Measurements from ENCODE around the gene PCK2. TPM values are rescaled to one million over a fixed set of nuclear protein-coding genes. Genes with fewer than 3 reads are reported as not detected.

The PCK2 gene
- polyA plus RNA-seq, 4 donors, result 197 to 870 (median 304) TPM

DNA sequence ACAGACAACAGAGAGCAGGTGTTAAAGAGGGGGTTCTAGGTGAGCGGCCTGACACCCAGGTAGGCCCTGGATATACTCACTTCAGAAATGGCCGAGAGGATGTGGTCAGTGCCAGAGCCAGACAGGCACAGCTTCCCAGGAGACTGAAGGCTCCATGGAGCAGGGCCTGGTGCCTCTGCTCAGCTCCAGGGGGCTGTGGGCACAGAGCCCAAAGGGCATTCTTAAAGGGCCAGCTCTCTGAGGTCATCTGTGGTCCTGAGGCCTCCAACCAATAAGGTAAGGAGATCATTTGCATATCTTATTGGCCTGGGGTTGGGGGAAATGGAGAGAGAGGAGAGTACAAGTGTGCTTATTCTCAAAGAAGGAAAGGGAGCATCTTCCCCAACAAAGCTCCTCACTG lies 9.7 kb upstream of the PCK2 start:
- Histone ChIP-seq H3K9me3 (ENCODE audit: control insufficient read depth in 2 of 2, insufficient read depth in 1 of 2, low read depth in 1 of 2, low read length in 1 of 2) (no peaks in the 10 kb centered on the region), H3K4me3 (ENCODE audit: low read depth in 1 of 3, low read length in 3 of 3) (no peak overlapping the region), H3K27me3 (ENCODE audit: control insufficient read depth in 3 of 3, insufficient read depth in 3 of 3, low read length in 3 of 3) (no peaks in the 10 kb centered on the region), H3K27ac (ENCODE audit: low read depth in 1 of 3, low read length in 2 of 3) (no peak overlapping the region), H3K36me3 (ENCODE audit: control insufficient read depth in 3 of 3, insufficient read depth in 2 of 3, low read depth in 1 of 3, low read length in 3 of 3) (peaks cover 0 to 3% (median 0%) of the 10 kb centered on the region in 3 donors), H3K4me1 (ENCODE audit: control insufficient read depth in 3 of 3, insufficient read depth in 2 of 3, low read depth in 1 of 3, low read length in 2 of 3) (peaks cover 0 to 15% (median 9%) of the 10 kb centered on the region in 3 donors)
- FAIRE-seq (no peak), DNase-seq (no peak)
- WGBS, 3 donors, result 93 to 97% (median 97%) methylated on average over 2 of the region's 2 CpGs

DNA sequence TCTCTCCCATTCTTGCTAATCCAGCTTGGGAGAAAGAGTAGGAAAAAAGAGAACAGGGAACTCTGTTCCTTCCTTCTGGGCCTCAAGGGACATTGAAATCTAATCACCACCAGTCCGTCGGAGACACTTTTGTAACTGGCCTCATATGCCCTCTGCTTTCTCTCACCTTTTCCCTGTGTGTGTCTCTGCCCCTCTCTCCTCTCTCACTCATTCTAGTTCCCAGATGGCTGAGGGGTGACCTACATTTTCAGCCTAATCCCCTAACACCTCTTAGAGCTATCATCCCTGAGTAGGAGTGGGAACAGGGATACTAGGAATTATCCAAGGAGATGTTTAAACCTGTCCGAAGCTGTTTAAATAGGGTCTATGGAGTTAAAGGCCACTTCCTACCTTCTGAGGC lies 8.9 kb upstream of the PCK2 start:
- peaks cover 0 to 3% (median 0%) of the 10 kb centered on the region in 3 donors for H3K36me3 ChIP-seq (ENCODE audit: control insufficient read depth in 3 of 3, insufficient read depth in 2 of 3, low read depth in 1 of 3, low read length in 3 of 3)
- WGBS, 3 donors, result 91 to 100% (median 98%) methylated on average over 3 of the region's 3 CpGs
- no peak overlapping the region for H3K4me3 ChIP-seq (ENCODE audit: low read depth in 1 of 3, low read length in 3 of 3)
- H3K27ac ChIP-seq (ENCODE audit: low read depth in 1 of 3, low read length in 2 of 3), result no peak overlapping the region
- peaks cover 0 to 15% (median 9%) of the 10 kb centered on the region in 3 donors for H3K4me1 ChIP-seq (ENCODE audit: control insufficient read depth in 3 of 3, insufficient read depth in 2 of 3, low read depth in 1 of 3, low read length in 2 of 3)
- H3K9me3 ChIP-seq (ENCODE audit: control insufficient read depth in 2 of 2, insufficient read depth in 1 of 2, low read depth in 1 of 2, low read length in 1 of 2), result no peaks in the 10 kb centered on the region
- FAIRE-seq, result no peak
- H3K27me3 ChIP-seq (ENCODE audit: control insufficient read depth in 3 of 3, insufficient read depth in 3 of 3, low read length in 3 of 3), result no peaks in the 10 kb centered on the region
- DNase-seq, result no peak

DNA sequence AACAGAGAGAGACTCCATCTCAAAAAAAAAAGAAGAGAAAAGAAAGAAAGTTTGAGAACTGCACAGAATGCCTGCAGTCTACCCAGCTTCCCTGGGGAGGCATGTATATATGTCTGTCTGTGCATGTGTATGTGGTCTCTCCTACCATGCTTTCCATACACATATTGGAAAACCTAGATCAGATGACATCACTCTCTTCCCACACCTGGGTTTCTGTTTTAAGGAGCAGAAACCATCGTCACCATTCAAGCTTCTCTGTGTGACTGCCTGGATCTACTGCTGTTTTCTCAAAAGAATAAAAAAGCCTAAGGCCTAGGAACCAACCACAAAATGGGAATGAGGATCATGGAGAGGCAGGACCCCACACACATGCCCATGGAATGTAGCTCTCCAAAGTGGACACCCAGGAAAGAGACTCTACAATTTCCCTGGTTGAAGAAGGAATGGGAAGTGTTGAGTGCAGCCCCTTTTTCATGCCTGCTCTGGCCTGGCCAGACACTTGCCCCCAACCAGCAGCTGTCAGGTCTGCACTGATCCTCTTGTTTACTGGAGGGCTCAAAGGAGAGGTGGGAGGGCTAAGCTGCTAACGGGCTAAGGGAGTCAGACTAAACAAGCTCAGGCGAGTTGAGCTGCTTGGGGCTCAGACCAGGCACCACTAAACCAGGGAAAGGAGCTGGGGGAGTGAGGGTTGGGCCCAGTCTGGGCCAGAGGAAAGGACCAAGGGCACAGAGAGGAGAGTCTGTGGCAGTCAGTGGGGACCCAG lies 7.7 kb upstream of the PCK2 start:
- Histone ChIP-seq H3K4me1 (ENCODE audit: control insufficient read depth in 3 of 3, insufficient read depth in 2 of 3, low read depth in 1 of 3, low read length in 2 of 3) (peaks cover 0 to 17% (median 6%) of the 10 kb centered on the region in 3 donors), H3K9me3 (ENCODE audit: control insufficient read depth in 2 of 2, insufficient read depth in 1 of 2, low read depth in 1 of 2, low read length in 1 of 2) (no peaks in the 10 kb centered on the region), H3K27me3 (ENCODE audit: control insufficient read depth in 3 of 3, insufficient read depth in 3 of 3, low read length in 3 of 3) (no peaks in the 10 kb centered on the region), H3K27ac (ENCODE audit: low read depth in 1 of 3, low read length in 2 of 3) (no peak overlapping the region), H3K4me3 (ENCODE audit: low read depth in 1 of 3, low read length in 3 of 3) (no peak overlapping the region), H3K36me3 (ENCODE audit: control insufficient read depth in 3 of 3, insufficient read depth in 2 of 3, low read depth in 1 of 3, low read length in 3 of 3) (peaks cover 0 to 3% (median 0%) of the 10 kb centered on the region in 3 donors)
- DNase-seq (no peak), FAIRE-seq (no peak)
- WGBS, 3 donors, result 75 to 89% (median 85%) methylated on average over 3 of the region's 3 CpGs

DNA sequence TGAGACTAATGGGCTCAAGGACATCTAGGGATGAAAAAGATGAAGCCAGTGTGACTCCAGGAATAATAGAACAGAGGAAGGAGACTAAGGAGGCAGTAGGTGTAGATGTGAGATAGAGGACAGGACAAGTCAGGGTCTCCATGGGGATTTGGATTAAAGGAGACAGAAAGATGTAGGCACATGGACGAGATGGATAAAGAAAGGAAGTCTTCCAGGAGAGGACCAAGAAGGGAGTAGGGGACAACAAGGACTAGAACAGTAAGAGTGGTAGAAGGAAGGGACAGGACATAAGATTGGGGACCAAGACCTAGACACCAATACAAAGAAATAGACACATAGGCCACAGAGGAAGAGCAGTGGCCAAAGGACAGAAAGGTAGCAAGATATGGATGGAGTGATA lies 7.1 kb upstream of the PCK2 start:
- H3K4me3 ChIP-seq (ENCODE audit: low read depth in 1 of 3, low read length in 3 of 3), result no peak overlapping the region
- no peak overlapping the region for H3K27ac ChIP-seq (ENCODE audit: low read depth in 1 of 3, low read length in 2 of 3)
- FAIRE-seq (no peak), DNase-seq (no peak)
- H3K36me3 ChIP-seq (ENCODE audit: control insufficient read depth in 3 of 3, insufficient read depth in 2 of 3, low read depth in 1 of 3, low read length in 3 of 3), result peaks cover 0 to 3% (median 0%) of the 10 kb centered on the region in 3 donors
- H3K9me3 ChIP-seq (ENCODE audit: control insufficient read depth in 2 of 2, insufficient read depth in 1 of 2, low read depth in 1 of 2, low read length in 1 of 2), result no peaks in the 10 kb centered on the region
- WGBS, 3 donors, result 88 to 91% (median 90%) methylated on average over 1 of the region's 1 CpG
- H3K27me3 ChIP-seq (ENCODE audit: control insufficient read depth in 3 of 3, insufficient read depth in 3 of 3, low read length in 3 of 3), result no peaks in the 10 kb centered on the region
- peaks cover 0 to 20% (median 5%) of the 10 kb centered on the region in 3 donors for H3K4me1 ChIP-seq (ENCODE audit: control insufficient read depth in 3 of 3, insufficient read depth in 2 of 3, low read depth in 1 of 3, low read length in 2 of 3)

DNA sequence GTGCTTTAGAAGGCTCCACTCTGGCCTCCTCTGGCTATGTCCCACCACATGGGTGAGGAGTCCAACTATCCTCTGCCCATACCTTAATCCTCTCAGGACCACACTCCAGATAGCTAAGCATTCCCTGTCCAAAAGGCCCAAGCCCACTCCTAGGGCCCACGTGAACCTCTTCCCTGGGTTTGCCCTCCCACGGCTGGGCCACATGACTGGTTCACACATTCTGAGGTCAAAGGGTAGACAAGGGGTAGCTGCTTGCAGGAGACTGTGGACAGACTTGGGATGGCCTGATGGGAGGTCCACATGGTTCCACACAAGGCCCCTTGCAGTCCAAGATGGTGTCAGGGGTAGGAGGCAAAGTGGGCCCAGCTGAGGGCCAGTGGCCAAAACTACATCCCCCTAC lies 6.0 kb upstream of the PCK2 start:
- no peak overlapping the region for H3K27ac ChIP-seq (ENCODE audit: low read depth in 1 of 3, low read length in 2 of 3)
- no peak overlapping the region for H3K4me3 ChIP-seq (ENCODE audit: low read depth in 1 of 3, low read length in 3 of 3)
- peaks cover 0 to 3% (median 0%) of the 10 kb centered on the region in 3 donors for H3K36me3 ChIP-seq (ENCODE audit: control insufficient read depth in 3 of 3, insufficient read depth in 2 of 3, low read depth in 1 of 3, low read length in 3 of 3)
- DNase-seq, result no peak
- no peaks in the 10 kb centered on the region for H3K9me3 ChIP-seq (ENCODE audit: control insufficient read depth in 2 of 2, insufficient read depth in 1 of 2, low read depth in 1 of 2, low read length in 1 of 2)
- no peaks in the 10 kb centered on the region for H3K27me3 ChIP-seq (ENCODE audit: control insufficient read depth in 3 of 3, insufficient read depth in 3 of 3, low read length in 3 of 3)
- no peak for FAIRE-seq
- WGBS, 3 donors, result 78 to 85% (median 81%) methylated on average over 2 of the region's 2 CpGs
- peaks cover 0 to 27% (median 6%) of the 10 kb centered on the region in 3 donors for H3K4me1 ChIP-seq (ENCODE audit: control insufficient read depth in 3 of 3, insufficient read depth in 2 of 3, low read depth in 1 of 3, low read length in 2 of 3)

DNA sequence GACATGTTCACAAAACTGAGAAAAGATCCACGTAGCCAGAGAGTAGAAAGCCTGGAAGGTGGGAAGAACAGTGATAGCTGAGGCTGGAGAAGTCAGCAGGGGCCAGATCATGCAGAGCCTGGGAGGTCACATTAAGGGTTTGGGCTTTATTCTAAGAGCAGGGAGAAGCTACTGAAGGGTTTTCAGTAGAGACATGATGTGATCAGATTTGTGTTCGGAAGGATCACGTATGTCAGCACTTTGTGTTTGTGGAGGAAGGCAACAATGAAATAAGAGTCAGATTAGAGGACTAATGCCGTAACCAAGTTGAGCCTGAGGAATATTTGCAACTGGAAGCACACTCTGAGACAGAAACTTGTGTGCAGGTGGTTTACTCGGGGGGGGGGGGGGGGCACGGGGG lies 4.2 kb upstream of the PCK2 start:
- Histone ChIP-seq H3K36me3 (ENCODE audit: control insufficient read depth in 3 of 3, insufficient read depth in 2 of 3, low read depth in 1 of 3, low read length in 3 of 3) (peaks cover 0 to 4% (median 0%) of the 10 kb centered on the region in 3 donors), H3K9me3 (ENCODE audit: control insufficient read depth in 2 of 2, insufficient read depth in 1 of 2, low read depth in 1 of 2, low read length in 1 of 2) (no peaks in the 10 kb centered on the region), H3K27me3 (ENCODE audit: control insufficient read depth in 3 of 3, insufficient read depth in 3 of 3, low read length in 3 of 3) (no peaks in the 10 kb centered on the region), H3K4me3 (ENCODE audit: low read depth in 1 of 3, low read length in 3 of 3) (no peak overlapping the region), H3K4me1 (ENCODE audit: control insufficient read depth in 3 of 3, insufficient read depth in 2 of 3, low read depth in 1 of 3, low read length in 2 of 3) (peaks cover 6 to 34% (median 6%) of the 10 kb centered on the region in 3 donors), H3K27ac (ENCODE audit: low read depth in 1 of 3, low read length in 2 of 3) (no peak overlapping the region)
- no peak for FAIRE-seq
- DNase-seq, result no peak
- 80 to 86% (median 85%) methylated on average over 5 to 6 of the region's 6 CpGs for WGBS, 3 donors

DNA sequence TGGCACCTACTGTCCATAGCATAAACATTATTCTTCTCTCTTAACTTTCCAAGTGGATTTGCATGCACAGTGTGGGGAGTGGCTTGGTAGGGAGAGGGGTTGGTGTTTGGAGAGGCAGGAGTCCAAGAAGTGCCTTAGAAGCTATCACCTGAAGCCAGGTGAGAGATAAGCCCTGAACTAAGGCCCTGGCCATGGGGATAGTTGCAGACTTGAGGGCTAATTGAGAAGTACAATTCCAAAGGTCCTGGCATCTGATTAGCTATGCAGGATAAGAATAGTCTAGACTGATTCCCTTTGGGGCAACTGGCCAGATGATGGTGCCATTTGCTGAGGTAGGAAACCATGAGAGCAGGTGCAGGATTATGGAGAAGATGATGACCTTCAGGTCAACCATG lies 2.0 kb upstream of the PCK2 start:
- Histone ChIP-seq H3K9me3 (ENCODE audit: control insufficient read depth in 2 of 2, insufficient read depth in 1 of 2, low read depth in 1 of 2, low read length in 1 of 2) (no peaks in the 10 kb centered on the region), H3K27me3 (ENCODE audit: control insufficient read depth in 3 of 3, insufficient read depth in 3 of 3, low read length in 3 of 3) (no peaks in the 10 kb centered on the region), H3K4me3 (ENCODE audit: low read depth in 1 of 3, low read length in 3 of 3) (no peak overlapping the region), H3K27ac (ENCODE audit: low read depth in 1 of 3, low read length in 2 of 3) (peak overlapping the region; percentile 22 to 99 (median 96)), H3K4me1 (ENCODE audit: control insufficient read depth in 3 of 3, insufficient read depth in 2 of 3, low read depth in 1 of 3, low read length in 2 of 3) (peaks cover 6 to 56% (median 6%) of the 10 kb centered on the region in 3 donors), H3K36me3 (ENCODE audit: control insufficient read depth in 3 of 3, insufficient read depth in 2 of 3, low read depth in 1 of 3, low read length in 3 of 3) (peaks cover 0 to 25% (median 4%) of the 10 kb centered on the region in 3 donors)
- DNase-seq, result peak; percentile 87 to 99
- no peak for FAIRE-seq

DNA sequence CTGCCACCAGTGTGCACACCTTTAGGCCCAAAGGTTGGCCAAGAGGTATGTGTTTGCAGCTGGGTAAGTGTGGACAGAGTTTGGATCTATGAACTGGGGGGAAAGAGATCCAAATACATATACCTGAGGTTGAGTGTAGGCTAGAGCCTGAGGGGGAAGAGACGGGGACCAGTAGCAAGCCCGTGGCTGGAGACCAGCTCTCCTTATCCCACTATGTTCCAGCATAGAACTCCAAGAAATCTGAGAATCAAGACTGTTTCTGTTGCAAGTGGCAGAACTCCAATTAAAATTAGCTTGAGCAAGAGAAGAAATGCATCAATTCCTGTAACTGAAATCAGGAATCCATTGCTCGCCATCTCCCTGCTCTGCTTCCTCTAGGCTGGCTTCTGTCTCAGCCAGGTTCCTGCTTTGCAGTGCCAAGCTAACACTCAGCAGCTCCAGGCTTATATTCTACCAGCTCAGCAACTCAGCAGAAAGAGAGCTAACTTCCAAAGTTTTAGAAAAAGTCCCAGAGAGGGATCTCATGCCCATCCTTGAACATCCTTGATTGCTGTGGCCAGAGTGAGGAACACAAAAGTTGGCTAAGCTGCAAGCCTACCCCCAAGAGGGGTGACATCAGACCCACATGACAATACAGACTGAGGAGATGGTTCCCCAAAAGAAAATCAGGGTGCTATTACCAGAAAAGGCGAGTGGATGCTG lies 1.5 kb upstream of the PCK2 start:
- Histone ChIP-seq H3K4me1 (ENCODE audit: control insufficient read depth in 3 of 3, insufficient read depth in 2 of 3, low read depth in 1 of 3, low read length in 2 of 3) (peaks cover 6 to 56% (median 6%) of the 10 kb centered on the region in 3 donors), H3K27me3 (ENCODE audit: control insufficient read depth in 3 of 3, insufficient read depth in 3 of 3, low read length in 3 of 3) (no peaks in the 10 kb centered on the region), H3K9me3 (ENCODE audit: control insufficient read depth in 2 of 2, insufficient read depth in 1 of 2, low read depth in 1 of 2, low read length in 1 of 2) (no peaks in the 10 kb centered on the region), H3K27ac (ENCODE audit: low read depth in 1 of 3, low read length in 2 of 3) (peak overlapping the region; percentile 96 to 99 (median 99)), H3K4me3 (ENCODE audit: low read depth in 1 of 3, low read length in 3 of 3) (no peak overlapping the region), H3K36me3 (ENCODE audit: control insufficient read depth in 3 of 3, insufficient read depth in 2 of 3, low read depth in 1 of 3, low read length in 3 of 3) (peaks cover 0 to 30% (median 4%) of the 10 kb centered on the region in 3 donors)
- 69 to 77% (median 75%) methylated on average over 4 of the region's 4 CpGs for WGBS, 3 donors
- FAIRE-seq (no peak), DNase-seq (no peak)
